SK-N-SH treated with all-trans-retinoic acid at 6 μM for 48 hours (cell line): Measurements from ENCODE around the gene ADAMTS4.

Experiments
- RARB ChIP-seq: fragments of 250-450 bp; sonication (Bioruptor Pico); IDR thresholded peaks from 2 replicates; pipeline ENCODE4 v1.8.0; 2021; ENCODE audit warnings: mild to moderate bottlenecking, moderate library complexity
- TF ChIP-seq, protein P1 (sequence below): fragments of 250-450 bp; sonication (Bioruptor Pico); IDR thresholded peaks from 2 replicates; pipeline ENCODE4 v1.8.0; 2020; ENCODE audit warnings: mild to moderate bottlenecking, moderate library complexity, borderline replicate concordance

DNA sequence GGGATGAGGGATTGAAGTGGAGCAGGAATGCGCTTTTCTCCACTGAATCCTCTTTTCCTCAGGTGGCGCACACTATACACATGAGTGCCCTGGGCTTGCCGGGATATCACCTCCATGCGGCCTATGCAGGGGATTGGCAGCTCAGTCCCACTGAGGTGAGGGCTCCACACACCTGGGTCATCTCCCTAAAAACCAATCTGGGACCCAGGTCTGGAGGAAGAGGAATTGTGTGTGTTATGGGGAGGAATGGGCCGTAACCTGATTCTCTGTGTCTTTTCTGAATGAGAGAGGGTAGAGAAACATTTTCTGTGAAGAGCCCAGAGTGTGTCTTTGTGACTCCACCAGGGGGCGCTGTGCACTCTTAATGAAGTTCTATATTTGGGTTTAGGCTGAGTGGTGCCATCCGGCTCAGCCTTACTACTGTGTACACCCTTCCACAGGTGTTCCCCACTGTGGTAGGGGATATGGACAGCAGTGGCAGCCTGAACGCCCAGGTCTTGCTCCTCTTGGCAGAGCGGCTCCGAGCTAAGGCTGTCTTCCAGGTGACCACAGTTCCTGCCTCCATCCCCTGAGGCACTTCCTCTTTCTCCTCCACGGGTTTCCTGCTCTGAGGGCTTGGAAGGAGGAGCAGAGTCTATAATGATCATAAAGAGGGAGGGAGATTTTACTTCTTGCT is 28.5 kb upstream of the ADAMTS4 start:
- TF ChIP-seq, protein P1, sequence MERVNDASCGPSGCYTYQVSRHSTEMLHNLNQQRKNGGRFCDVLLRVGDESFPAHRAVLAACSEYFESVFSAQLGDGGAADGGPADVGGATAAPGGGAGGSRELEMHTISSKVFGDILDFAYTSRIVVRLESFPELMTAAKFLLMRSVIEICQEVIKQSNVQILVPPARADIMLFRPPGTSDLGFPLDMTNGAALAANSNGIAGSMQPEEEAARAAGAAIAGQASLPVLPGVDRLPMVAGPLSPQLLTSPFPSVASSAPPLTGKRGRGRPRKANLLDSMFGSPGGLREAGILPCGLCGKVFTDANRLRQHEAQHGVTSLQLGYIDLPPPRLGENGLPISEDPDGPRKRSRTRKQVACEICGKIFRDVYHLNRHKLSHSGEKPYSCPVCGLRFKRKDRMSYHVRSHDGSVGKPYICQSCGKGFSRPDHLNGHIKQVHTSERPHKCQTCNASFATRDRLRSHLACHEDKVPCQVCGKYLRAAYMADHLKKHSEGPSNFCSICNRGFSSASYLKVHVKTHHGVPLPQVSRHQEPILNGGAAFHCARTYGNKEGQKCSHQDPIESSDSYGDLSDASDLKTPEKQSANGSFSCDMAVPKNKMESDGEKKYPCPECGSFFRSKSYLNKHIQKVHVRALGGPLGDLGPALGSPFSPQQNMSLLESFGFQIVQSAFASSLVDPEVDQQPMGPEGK (CRISPR knock-in tag) = no peak
- no peak for TF ChIP-seq RARB
